HTR-8/SVneo (cell line): Measurements from ENCODE around the gene RSAD2.
A peak's percentile ranks its signal among the peaks of the same experiment; 100 is the strongest.
"Not testable (repeated sequence)": the region's sequence is repeated elsewhere in the genome, so short reads cannot be mapped to it uniquely, and the experiment has no call there.

ENCODE experiments used
- DNase-seq: peaks from one replicate; pipeline ENCODE4 v3.0.0; 2011; ENCODE audit warnings: low spot score, mixed read lengths; ENCODE audit not compliant: insufficient read length
- FAIRE-seq: peaks from 2 replicates; lab custom pipeline; 2011; peaks lifted over from hg19 to GRCh38; lab: Jason Lieb, UNC

The RSAD2 gene

DNA sequence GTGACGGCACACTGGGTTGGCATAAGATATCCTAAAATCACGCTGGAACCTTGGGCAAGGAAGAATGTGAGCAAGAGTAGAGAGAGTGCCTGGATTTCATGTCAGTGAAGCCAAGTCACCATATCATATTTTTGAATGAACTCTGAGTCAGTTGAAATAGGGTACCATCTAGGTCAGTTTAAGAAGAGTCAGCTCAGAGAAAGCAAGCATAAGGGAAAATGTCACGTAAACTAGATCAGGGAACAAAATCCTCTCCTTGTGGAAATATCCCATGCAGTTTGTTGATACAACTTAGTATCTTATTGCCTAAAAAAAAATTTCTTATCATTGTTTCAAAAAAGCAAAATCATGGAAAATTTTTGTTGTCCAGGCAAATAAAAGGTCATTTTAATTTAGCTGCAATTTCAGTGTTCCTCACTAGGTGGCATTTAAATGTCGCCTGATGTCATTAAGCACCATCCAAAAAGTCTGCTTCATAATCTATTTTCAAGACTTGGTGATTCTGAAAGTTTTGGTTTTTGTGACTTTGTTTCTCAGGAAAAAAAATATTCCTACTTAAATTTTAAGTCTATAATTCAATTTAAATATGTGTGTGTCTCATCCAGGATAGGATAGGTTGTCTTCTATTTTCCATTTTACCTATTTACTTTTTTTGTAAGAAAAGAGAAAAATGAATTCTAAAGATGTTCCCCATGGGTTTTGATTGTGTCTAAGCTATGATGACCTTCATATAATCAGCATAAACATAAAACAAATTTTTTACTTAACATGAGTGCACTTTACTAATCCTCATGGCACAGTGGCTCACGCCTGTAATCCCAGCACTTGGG lies 19.6 kb downstream of the RSAD2 start:
- DNase-seq (no peak), FAIRE-seq (no peak)

DNA sequence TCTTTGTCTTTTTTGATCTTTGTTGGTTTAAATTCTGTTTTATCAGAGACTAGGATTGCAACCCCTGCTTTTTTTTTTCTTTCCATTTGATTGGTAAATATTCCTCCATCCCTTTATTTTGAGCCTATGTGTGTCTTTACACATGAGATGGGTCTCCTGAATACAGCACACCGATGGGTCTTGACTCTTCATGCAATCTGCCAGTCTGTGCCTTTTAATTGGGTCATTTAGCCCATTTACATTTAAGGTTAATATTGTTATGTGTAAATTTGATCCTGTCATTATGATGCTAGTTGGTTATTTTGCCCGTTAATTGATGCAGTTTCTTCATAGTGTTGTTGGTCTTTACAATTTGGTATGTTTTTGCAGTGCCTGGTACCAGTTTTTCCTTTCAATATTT lies 25.0 kb downstream of the RSAD2 start:
- DNase-seq, FAIRE-seq: not testable (repeated sequence)

DNA sequence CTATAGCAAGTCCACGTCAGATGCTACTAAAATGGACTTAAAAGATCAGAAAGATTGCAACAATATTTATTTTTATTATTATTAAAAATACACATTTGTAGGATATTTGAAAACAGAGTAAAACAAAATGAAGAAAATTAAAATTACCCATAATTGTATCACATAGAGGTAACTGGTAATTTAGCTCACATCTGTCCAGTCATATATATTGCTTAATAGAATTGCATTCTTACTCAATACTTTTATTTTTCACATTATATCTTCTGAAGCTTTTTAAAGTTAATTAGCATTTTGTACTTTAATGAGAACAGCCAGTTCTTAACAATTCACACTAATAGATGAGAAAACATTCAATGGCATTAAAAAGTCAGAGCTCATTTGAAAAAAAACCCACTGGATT lies 28.1 kb downstream of the RSAD2 start:
- no peak for FAIRE-seq
- DNase-seq = no peak

DNA sequence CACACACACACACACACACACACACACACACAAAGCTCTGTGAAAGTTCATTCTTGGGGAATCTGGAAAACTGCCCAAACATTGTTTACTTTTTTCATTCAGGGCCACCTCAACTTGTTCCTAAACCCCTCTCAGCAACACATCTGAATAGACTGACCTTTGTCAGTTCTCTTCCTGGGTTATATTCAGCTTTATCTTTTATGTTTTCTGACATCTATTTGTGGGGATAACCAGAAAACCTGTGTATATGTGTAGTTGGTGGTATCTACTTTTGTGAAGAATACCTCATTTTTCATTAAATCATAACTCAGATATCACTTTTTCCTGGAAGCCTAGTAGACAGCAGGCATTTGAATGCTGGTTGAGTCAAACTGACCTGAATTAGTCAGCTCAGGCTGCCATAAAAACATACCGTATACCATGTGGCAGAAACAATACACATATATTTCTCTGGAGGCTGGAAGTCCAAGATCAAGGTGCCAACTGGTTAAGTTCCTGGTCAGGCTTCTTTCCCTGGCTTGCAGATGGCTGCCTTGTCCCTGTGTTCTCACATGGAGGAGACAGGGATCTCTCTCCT lies 28.7 kb downstream of the RSAD2 start:
- FAIRE-seq (no peak), DNase-seq (no peak)

DNA sequence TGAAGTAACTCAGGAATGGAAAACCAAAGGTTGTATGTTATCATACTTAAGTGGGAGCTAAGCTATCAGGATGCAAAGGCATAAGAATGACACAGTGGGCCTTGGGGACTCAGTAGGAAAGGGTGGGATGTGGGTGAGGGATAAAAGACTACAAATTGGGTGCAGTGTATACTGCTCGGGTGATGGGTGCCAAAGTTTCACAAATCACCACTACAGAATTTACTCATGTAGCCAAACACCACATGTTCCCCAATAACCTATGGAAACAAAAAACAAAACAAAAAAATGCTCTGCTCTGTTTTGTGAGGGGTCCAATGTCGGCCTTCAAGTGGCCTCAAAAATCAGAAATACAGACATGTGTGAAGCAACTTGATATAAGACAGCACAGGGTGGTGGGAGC lies 30.7 kb downstream of the RSAD2 start:
- no peak for FAIRE-seq

DNA sequence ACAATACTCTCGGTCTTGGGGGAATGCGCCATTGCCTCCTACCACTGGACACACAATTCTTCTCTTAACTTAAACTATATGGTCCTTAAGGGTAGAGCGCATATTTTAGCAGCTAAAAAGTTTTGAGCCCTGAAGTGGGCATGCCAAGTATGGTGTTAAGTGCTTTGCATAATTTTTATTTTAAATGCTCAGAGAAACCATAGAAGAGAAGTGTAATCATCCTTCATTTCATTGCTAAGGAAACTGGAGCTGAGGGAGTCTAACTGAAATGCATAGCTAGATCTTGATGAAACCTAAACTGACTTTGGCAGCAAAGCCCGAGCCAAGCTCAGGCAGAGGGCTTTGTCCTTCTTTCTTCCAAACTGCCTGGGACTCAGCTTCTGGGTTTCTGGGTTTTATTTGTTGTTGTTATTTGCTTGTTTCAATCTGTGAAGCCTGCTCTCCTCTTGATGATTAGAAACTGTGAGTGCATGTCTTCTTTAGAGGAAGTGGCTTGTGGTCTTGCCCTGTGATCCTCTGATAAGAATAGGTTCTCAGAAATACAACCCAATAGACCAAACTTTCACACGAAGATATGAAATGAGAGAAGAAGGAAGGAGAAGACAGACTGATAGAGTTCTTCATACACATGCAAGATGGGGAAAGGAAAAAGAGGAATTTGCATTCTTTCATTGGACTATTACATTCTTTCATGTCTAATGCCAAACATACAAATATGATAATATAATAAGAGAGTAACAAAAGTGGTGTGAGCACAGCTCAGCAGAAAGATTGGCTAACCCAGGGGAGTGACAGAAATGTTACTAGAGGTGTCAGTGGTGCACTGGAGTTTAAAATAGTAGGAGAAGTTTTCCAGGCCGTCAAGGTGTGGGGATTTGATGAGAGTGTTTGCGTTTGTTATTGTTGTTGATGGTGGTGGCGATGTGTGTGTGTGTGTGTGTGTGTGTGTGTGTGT lies 32.1 kb downstream of the RSAD2 start:
- DNase-seq (no peak), FAIRE-seq (no peak)

More for the DNA sequence above, 30.7 kb downstream of the RSAD2 start:
- DNase-seq = no peak

DNA sequence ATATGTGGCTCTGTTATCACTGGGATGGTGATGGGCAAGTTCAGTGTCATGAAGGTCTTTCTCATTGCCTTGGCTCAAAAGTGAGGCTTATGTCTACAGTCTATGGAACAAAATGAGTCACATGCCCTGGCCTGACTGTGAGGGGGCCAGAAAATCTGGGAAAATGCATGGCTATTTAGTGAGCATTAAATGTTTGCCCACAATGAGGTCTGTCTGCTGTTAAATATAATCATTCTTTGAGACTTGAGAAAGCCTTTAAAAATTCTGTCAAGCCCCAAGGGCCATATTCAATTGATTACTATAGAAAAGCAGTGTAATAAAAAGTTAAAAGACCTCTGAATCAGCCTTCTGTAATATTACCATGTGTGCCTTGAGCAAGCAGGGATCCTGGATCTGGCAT lies 34.1 kb downstream of the RSAD2 start:
- FAIRE-seq (no peak), DNase-seq (no peak)

DNA sequence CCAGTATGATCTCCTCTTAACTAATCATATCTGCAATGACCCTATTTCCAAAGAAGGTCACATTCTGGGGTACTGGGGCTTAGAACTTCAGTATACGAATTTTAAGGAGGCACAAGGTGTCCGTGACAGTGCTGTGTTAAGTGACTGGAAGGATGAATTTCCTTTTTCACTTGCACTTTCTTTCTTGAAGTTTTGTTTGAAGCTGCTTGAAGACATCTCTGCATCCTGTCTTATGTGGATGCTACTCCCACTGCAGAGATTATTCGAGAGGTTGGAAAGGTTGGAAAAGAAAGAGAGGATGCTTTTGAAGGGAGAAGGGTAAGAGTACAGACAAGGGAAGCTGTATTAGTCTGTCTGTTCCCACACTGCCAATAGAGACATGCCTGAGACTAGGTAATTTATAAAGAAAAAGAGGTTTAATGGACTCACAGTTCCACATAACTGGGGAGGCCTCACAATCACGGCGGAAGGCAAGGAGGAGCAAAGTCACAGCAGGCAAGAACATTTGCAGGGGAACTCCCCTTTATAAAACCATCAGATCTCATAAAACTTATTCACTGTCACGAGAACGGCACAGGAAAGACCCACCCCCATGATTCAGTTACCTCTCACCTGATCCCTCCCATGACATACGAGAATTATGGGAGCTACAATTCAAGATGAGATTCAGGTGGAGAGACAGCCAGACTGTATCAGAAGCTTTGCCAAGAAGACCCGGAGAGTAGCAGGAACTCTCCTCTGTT lies 36.0 kb downstream of the RSAD2 start:
- no peak for FAIRE-seq
- DNase-seq = no peak

DNA sequence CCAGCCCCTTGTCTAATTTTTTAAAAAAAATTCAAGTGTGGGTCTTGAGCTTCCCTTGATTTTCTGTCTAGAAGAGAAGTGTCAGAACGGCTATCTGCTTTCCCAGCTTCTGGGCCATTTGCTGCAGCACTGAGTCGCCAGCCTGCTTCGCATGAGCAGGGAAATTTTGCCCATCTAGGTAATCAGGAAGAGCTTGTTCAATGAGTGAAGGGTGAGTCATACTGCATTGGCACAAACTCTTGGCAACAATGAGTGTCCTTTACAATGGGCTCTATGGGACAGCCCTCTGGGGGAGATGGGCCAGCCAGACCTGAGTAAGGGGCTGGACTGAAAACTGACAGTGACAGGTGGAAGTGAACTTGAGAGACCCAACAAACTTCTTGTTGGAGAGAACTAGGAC lies 37.3 kb downstream of the RSAD2 start:
- DNase-seq = no peak
- FAIRE-seq = no peak

DNA sequence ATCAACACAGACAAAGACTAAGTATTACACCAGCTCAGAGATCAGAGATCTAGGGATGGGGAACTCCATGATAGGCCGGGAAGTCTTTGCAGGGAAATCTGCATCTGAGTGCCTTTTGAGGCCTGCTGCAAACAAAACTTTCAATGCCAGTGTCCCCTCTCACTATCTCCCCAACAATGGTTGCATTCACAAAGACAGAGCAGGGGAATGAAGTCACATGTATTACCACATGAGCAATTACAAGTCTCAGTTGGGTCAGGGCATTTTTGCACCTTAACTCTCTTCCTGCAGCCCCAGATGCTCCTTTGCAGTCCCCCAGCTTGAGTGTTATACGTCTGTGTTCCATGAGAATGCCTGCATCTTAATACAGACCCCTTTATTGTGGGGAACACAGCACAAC lies 37.8 kb downstream of the RSAD2 start:
- no peak for DNase-seq
- FAIRE-seq = no peak

DNA sequence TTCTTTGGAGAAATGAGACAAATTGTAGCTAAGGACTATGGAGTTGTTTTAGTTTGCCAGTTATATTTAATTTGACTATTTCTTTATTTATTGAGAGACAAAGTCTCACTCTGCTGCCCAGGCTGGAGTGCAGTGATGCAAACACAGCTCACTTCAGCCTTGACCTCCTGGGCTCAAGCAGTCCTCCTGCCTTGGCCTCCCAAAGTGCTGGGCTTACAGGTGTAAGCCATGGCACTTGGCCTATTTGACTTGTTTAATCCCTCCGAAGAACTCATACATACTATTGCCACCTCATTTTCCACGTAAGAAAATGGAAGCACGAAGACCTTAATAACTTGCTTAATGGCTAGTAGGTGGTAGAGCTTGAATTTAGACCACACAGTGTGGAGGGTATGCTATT lies 38.6 kb downstream of the RSAD2 start:
- FAIRE-seq = no peak
- no peak for DNase-seq

DNA sequence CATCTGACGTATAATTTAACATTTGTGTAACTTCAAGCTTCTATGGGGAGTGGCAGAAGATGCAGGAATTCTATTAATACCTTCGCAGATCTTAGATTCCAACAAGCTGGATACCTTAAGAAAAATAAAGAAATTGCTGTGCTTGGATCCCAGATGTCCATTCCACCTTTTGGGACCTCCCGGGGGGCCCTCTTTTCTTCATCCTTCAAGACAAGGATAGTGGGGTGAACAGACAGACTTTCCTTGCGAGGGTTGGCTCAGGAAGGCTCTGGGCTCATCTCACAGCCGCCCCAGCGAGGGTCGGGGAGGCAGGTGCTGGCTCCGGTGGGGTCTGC lies 39.1 kb downstream of the RSAD2 start:
- no peak for DNase-seq
- FAIRE-seq = no peak

DNA sequence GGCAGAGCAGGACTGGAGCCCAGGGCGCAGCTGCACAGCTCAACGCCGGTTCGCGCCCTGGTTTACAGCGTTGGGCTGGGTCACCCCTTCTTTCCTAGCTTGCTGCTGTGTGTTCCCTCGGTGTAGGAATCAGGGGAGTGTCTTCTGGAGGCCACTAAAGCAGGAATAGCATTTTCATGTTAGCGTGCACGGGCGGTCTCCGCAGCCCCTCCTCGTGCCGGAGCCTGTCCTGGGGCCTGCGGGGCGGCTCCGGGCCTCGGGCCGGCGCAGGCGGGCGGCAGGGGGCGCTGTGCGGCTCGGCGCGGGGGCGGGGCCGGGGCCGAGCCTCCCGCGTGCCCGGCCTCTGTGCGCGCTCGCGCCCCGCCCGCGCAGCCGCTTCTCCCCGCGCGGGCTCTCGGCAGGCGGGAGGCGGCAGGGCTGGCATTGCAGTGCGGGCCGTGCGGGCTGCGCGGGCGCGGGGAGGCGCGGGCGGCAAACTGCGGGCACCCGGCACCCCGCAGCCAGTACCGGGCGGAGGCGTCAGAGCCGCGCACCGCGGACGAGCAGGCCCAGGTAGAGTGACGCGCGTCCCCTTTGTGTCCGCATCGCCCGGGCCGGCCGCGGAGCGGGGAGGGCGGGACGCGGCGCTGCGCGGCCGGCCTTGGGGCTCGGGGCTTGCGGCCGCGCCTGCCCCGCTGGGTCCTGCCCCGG lies 39.6 kb downstream of the RSAD2 start, which contains the start of gene RNF144A:
Gene RNF144A (plus strand): TSS at position 342 of the 690 bp plus-strand sequence. CDS start 79,515 bp downstream, outside the sequence.
- DNase-seq = peak; percentile 10
- no peak for FAIRE-seq

DNA sequence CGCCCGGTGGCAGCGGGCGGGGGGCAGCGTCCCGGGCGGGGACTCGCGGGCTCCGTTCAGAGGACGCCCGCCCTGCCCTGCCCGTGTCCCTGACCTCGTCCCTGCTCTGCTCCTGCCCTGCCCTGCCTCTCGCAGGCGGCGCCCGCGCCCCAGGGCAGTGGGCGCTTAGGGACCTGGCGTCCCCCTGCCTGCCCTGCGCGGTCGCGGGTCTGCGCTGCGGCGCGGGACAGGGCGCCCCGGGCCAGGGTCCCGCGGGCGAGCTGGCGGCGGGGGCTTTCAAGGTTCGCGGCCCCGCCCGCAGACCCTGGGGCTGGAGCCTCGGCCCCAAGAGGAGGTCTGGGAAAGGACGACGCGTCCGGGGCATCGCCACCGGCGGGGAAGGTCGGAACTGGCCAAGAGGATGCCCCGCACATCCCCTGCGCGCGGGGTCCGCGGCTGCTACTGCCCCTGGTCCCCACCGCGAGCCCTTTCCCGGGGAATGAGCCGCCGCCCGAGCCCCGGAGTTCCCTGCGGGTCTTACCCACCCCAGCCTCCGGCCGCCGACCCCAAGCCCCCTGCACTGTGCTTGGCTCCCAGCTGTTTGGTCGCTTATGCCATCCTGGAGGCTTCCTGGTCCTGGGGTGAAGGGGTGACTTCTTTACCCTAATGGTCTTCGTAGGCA lies 40.3 kb downstream of the RSAD2 start:
- FAIRE-seq (no peak), DNase-seq (no peak)

DNA sequence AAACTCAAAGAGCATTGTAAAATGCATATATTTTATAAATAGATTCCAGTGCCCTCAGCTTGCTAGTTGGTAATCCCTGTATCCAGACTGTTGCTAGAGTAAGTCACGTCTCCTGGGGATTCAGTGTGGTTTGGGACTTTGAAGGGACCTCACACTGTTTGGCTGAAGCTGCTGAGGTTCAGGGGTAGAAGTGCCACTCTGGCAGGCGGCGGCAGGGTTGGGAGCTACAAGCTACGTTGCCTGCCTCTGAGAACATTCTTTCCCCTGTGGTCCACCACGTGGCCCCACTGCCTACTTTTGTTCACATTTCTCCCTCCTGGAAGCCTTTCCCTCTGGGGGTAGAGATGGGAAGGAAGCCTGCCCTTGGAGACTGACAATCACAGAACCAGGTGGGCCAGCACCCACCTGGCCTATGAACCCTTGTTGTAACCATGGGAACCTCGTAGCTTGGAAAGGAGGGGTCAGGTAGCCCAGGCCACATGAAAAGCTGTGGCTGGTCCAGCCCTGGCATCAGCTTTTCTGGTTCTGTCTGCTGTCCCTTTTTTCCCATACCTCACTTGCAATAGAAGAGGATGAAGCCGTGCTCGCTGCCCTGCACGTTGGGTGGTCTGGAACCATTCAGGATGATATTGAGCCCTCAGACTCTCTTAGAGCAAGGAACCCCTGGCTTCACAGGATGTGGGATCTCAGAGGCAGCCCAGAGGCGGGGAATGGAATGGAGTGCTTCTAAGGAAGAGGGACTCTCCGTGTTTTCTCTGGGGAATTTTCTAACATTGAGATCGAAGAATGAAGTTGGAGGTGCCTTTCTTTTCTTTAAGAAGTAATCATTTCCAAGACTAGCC lies 42.5 kb downstream of the RSAD2 start:
- DNase-seq = no peak
- no peak for FAIRE-seq

DNA sequence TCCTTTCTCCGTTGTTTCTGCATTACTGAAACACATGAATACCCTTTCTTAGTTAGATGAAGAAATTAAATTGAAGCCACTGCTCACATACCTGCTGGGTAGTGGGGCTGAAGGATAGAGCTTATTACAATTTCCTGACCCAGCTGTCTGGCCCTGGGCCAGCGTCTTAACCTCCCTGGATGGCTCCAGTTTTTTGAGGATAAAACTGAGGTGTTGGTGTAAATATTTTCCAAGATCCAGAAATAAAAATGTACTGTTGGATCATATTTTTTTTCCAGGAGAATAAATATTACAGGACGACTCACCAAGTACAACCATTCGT lies 43.1 kb downstream of the RSAD2 start:
- FAIRE-seq (no peak), DNase-seq (no peak)

DNA sequence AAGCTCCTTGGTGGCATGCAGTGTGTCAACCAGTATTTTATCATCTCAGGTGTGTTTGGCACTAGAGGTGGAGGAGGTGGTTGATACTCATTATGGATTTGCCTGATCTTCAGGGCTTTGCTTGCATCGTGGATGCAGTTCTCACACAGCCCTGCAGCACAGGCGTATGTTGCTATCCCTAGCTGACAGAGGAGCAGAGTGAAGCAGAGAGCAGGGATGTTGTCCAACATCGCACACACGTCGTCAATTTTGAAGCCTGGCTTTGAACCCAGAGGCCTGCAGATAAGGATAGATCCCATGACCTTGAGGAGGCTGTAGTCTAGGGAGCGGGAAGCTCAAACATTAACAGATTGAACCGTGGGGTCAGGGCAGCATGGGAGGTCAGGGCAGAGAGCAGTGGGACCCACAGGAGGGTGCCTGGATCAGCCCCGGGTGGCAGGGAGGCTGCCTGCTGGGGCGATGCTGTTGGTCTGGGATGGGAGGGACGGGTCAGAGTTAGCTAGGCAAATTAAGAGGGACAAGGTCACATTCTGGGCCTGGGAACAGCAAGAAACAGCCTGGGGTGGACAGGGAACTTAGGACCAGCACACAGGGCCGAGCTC lies 43.8 kb downstream of the RSAD2 start:
- no peak for DNase-seq
- FAIRE-seq = no peak

DNA sequence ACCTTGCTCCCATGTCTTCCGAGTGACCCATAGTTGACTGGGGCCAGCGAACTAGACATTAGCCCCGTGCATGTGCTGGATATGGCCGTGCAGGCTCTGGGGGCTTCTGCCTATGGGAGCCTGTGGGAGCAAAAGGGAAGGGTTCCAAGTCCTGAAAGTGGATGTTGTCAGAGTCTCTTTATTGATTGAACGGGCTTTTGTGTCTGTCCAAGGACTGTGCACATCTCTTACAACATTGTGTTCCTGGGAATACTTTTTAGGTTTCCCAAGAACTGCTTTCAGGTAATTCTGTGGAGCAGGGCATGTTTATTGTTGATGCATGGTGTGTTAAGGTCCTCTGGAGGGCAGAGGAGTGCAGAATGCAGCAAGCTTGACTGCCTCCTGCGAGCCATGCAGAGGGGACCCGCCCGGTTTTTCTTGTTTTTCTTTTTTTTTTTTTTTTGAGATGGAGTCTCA lies 44.7 kb downstream of the RSAD2 start:
- DNase-seq (no peak), FAIRE-seq (no peak)
